CD4-positive, CD25-positive, alpha-beta regulatory T cell (primary cell): ENCODE measurements around the gene PLB1. TPM values are rescaled to one million over a fixed set of nuclear protein-coding genes. Genes with fewer than 3 reads are reported as not detected.
"Not testable (repeated sequence)": the region's sequence is repeated elsewhere in the genome, so short reads cannot be mapped to it uniquely, and the experiment has no call there.

ENCODE experiments used
- ATAC-seq, 2 donors: fragments of 150-1000 bp; cut with Tn5 transposase; one replicate each; pipeline ENCODE4 v1.10.0; 2021; ENCODE audit warnings: low read depth in 2 of 2, moderate number of reproducible peaks in 2 of 2, moderate library complexity in 1 of 2
- DNase-seq, 3 donors: peaks; one replicate each; pipeline versions ENCODE4 v3.0.0 to v3.0.0-alpha.2; 2012 to 2022; ENCODE audit warnings: mixed read lengths in 1 of 3
- H3K27ac ChIP-seq: one replicate; pipeline ENCODE4 v1.7.0; 2013; ENCODE audit warnings: mild to moderate bottlenecking, low read length; ENCODE audit not compliant: insufficient read depth, poor library complexity, severe bottlenecking
- H3K27me3 ChIP-seq: one replicate; pipeline ENCODE4 v1.7.0; 2013; ENCODE audit warnings: low read length; ENCODE audit not compliant: control insufficient read depth, insufficient read depth
- H3K36me3 ChIP-seq: one replicate; pipeline ENCODE4 v1.7.0; 2013; ENCODE audit warnings: mild to moderate bottlenecking, low read length, moderate library complexity; ENCODE audit not compliant: control insufficient read depth, insufficient read depth
- H3K4me1 ChIP-seq: 2 replicates; pipeline ENCODE4 v1.7.0; 2013; ENCODE audit warnings: mild to moderate bottlenecking, low read length; ENCODE audit not compliant: insufficient read depth, control insufficient read depth, poor library complexity, severe bottlenecking
- H3K4me3 ChIP-seq: one replicate; pipeline ENCODE4 v1.7.0; 2013; ENCODE audit warnings: low read depth, mild to moderate bottlenecking, low read length, moderate library complexity
- H3K9me3 ChIP-seq, 2 experiments: 1 replicate in 1 of 2; 2 replicates in 1 of 2; pipeline ENCODE4 v1.7.0; 2013; ENCODE audit warnings: low read length in 2 of 2, mild to moderate bottlenecking in 1 of 2, moderate library complexity in 1 of 2; ENCODE audit not compliant: control insufficient read depth in 2 of 2
- H3K27ac Mint-ChIP-seq, 3 donors: one replicate each; pipeline ENCODE4 v1.8.0; 2020 to 2022; ENCODE audit warnings: mild to moderate bottlenecking in 3 of 3, mixed read lengths in 3 of 3, moderate library complexity in 2 of 3
- H3K27me3 Mint-ChIP-seq: one replicate; pipeline ENCODE4 v1.8.0; 2022; ENCODE audit warnings: mild to moderate bottlenecking, mixed read lengths
- H3K36me3 Mint-ChIP-seq: one replicate; pipeline ENCODE4 v1.8.0; 2020; ENCODE audit warnings: mixed read lengths
- H3K4me1 Mint-ChIP-seq, 4 donors: one replicate each; pipeline ENCODE4 v1.8.0; 2020 to 2022; ENCODE audit warnings: mixed read lengths in 4 of 4, mild to moderate bottlenecking in 1 of 4
- H3K4me3 Mint-ChIP-seq, 4 donors: one replicate each; pipeline ENCODE4 v1.8.0; 2020 to 2022; ENCODE audit warnings: mild to moderate bottlenecking in 4 of 4, mixed read lengths in 4 of 4, moderate library complexity in 3 of 4
- H3K9me3 Mint-ChIP-seq, 7 donors: one replicate each; pipeline ENCODE4 v1.8.0; 2020 to 2022; ENCODE audit warnings: mixed read lengths in 7 of 7, mild to moderate bottlenecking in 3 of 7, moderate library complexity in 2 of 7
- polyA plus RNA-seq, 4 donors: library from polyadenylated mRNA; unstranded; fragments of 300-500 nt; fragmentation: Illumina TruSeq; gene quantifications; one replicate each; pipeline ENCODE4 v1.2.3, GENCODE V29; 2021
- total RNA-seq: library from RNA; stranded (reverse); gene quantifications from one replicate; pipeline ENCODE4 v1.2.3, GENCODE V29; 2022

The PLB1 gene
- total and polyA plus RNA-seq, 5 donors from 2014 or later = 0.08 to 2.5 (median 0.97) TPM

DNA sequence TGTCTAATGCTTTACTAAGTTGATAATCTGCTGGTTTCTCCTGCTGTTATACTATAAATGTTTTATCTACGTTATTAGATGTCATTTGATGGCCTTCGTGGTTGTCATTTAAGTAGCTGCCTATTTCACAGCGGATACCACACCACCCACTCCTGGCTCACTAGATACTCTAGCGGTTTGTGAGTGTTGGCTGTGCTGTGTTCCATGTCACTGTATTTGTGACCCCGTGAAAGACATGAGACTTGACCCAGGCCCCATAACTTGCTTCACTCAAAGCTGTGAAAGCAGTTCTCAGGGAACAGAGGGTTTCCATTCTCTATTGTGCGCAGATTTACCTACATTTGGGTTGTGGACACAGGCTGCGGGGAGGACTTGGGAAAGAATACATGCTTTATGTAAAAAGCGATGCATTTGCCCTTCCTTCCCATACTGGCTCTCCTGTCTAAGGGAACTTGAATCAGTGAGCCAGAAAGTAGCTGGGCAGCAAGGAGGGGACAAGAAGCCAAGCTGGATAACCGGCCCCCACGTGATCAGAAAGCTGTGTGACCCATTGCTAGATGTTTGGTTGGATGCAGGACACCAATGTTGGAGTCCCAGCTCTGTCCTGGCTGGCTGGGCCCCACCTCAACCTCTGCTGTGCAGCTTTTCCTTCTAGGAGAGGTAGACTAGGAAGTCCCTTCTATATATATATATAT lies 52.2 kb downstream of the PLB1 start:
- Histone ChIP-seq H3K36me3 (no peaks in the 10 kb centered on the region), H3K4me3 (no peak overlapping the region), H3K9me3 (no peaks in the 10 kb centered on the region), H3K27ac (no peak overlapping the region), H3K27me3 (no peaks in the 10 kb centered on the region), H3K4me1 (peaks cover 23% of the 10 kb centered on the region)
- Mint-ChIP-seq H3K36me3 (no peaks in the 10 kb centered on the region), H3K27ac (no peak overlapping the region), H3K9me3 (peaks cover 0 to 2% (median 0%) of the 10 kb centered on the region in 7 donors), H3K4me3 (no peak overlapping the region), H3K4me1 (peaks cover 4 to 32% (median 14%) of the 10 kb centered on the region in 4 donors), H3K27me3 (no peaks in the 10 kb centered on the region)
- DNase-seq = no peak
- no peak for ATAC-seq

DNA sequence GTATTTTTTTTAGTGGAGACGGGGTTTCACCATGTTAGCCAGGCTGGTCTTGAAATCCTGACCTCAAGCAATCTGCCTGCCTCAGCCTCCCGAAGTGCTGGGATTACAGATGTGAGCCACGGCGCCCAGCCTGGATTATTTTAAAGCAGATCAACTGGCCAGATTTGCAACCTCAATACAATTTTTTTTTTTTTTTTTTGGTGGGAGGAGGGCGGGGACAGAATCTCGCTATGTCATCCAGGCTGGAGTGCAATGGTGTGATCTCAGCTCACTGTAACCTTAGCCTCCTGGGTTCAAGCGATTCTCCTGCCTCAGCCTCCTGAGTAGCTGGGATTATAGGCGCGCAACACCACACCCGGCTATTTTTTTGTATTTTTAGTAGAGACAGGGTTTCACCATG lies 54.5 kb downstream of the PLB1 start:
- H3K4me1 ChIP-seq = peaks cover 11% of the 10 kb centered on the region
- H3K36me3 ChIP-seq, H3K27ac Mint-ChIP-seq, ATAC-seq, DNase-seq, H3K36me3 Mint-ChIP-seq, H3K27ac ChIP-seq, H3K27me3 ChIP-seq, H3K9me3 ChIP-seq, H3K4me3 ChIP-seq, H3K27me3 Mint-ChIP-seq, H3K9me3 Mint-ChIP-seq, H3K4me3 Mint-ChIP-seq: not testable (repeated sequence)
- peaks cover 0 to 20% (median 5%) of the 10 kb centered on the region in 4 donors for H3K4me1 Mint-ChIP-seq

- H3K27ac Mint-ChIP-seq = no peak overlapping the region
- peaks cover 0 to 2% (median 0%) of the 10 kb centered on the region in 7 donors for H3K9me3 Mint-ChIP-seq
- Histone ChIP-seq H3K27me3 (no peaks in the 10 kb centered on the region), H3K36me3 (no peaks in the 10 kb centered on the region), H3K9me3 (no peaks in the 10 kb centered on the region), H3K4me1 (no peaks in the 10 kb centered on the region), H3K4me3 (no peak overlapping the region), H3K27ac (no peak overlapping the region)
- H3K4me3 Mint-ChIP-seq = no peak overlapping the region
- H3K4me1 Mint-ChIP-seq = peaks cover 0 to 8% (median 5%) of the 10 kb centered on the region in 4 donors
- DNase-seq (no peak), ATAC-seq (no peak)
- no peaks in the 10 kb centered on the region for H3K36me3 Mint-ChIP-seq
- no peaks in the 10 kb centered on the region for H3K27me3 Mint-ChIP-seq
Measured at GRCh38 chr2:28552045-28552823, 56.4 kb downstream of the PLB1 start.

DNA sequence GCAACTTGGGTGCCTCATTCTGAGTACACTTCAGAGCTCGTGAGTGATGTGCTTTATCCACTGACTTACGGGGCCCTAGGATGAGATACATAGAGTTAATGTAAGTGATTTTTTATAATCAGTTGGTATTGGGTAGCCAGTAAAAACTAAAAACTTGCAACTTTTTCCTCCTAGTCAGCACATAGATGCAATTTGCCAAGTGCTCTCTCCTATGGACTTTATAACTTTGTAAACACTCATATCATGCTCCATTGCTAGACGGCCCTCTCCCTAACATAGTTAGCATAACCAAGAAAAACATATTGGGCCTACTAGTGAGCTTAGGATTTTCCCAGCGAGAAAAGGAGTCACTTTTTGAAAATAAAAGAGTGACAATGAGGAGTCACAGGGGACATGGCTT lies 60.4 kb downstream of the PLB1 start:
- Histone ChIP-seq H3K27ac (no peak overlapping the region), H3K4me1 (no peaks in the 10 kb centered on the region), H3K9me3 (no peaks in the 10 kb centered on the region), H3K27me3 (no peaks in the 10 kb centered on the region), H3K36me3 (no peaks in the 10 kb centered on the region), H3K4me3 (no peak overlapping the region)
- H3K27me3 Mint-ChIP-seq = no peaks in the 10 kb centered on the region
- H3K36me3 Mint-ChIP-seq = no peaks in the 10 kb centered on the region
- DNase-seq (no peak), ATAC-seq (no peak)
- no peak overlapping the region for H3K4me3 Mint-ChIP-seq
- no peaks in the 10 kb centered on the region for H3K4me1 Mint-ChIP-seq
- no peak overlapping the region for H3K27ac Mint-ChIP-seq
- peaks cover 0 to 1% (median 0%) of the 10 kb centered on the region in 7 donors for H3K9me3 Mint-ChIP-seq

GRCh38 chr2:28557389-28558131 lies 61.7 kb downstream of the PLB1 start:
- no peaks in the 10 kb centered on the region for H3K4me1 ChIP-seq

GRCh38 chr2:28558158-28558820 lies 62.4 kb downstream of the PLB1 start:
- no peak overlapping the region for H3K4me3 Mint-ChIP-seq
- H3K27me3 ChIP-seq = no peaks in the 10 kb centered on the region
- no peak for ATAC-seq
- H3K27ac ChIP-seq = no peak overlapping the region
- H3K36me3 ChIP-seq = no peaks in the 10 kb centered on the region
- H3K27ac Mint-ChIP-seq = no peak overlapping the region
- no peak for DNase-seq
- no peaks in the 10 kb centered on the region for H3K9me3 ChIP-seq
- no peak overlapping the region for H3K4me3 ChIP-seq
- H3K4me1 Mint-ChIP-seq = no peaks in the 10 kb centered on the region
- H3K27me3 Mint-ChIP-seq = no peaks in the 10 kb centered on the region
- no peaks in the 10 kb centered on the region for H3K36me3 Mint-ChIP-seq
- no peaks in the 10 kb centered on the region for H3K4me1 ChIP-seq
- peaks cover 0 to 1% (median 0%) of the 10 kb centered on the region in 7 donors for H3K9me3 Mint-ChIP-seq

More at GRCh38 chr2:28557389-28558131, 61.7 kb downstream of the PLB1 start:
- Mint-ChIP-seq H3K27me3 (no peaks in the 10 kb centered on the region), H3K36me3 (no peaks in the 10 kb centered on the region), H3K4me1 (no peaks in the 10 kb centered on the region), H3K4me3 (no peak overlapping the region), H3K9me3 (peaks cover 0 to 1% (median 0%) of the 10 kb centered on the region in 7 donors), H3K27ac (no peak overlapping the region)
- no peaks in the 10 kb centered on the region for H3K36me3 ChIP-seq
- ATAC-seq (no peak), DNase-seq (no peak)
- no peak overlapping the region for H3K27ac ChIP-seq
- no peaks in the 10 kb centered on the region for H3K27me3 ChIP-seq
- no peak overlapping the region for H3K4me3 ChIP-seq
- no peaks in the 10 kb centered on the region for H3K9me3 ChIP-seq

- no peak overlapping the region for H3K27ac Mint-ChIP-seq
- no peaks in the 10 kb centered on the region for H3K9me3 ChIP-seq
- no peaks in the 10 kb centered on the region for H3K36me3 Mint-ChIP-seq
- ATAC-seq = no peak
- H3K4me3 ChIP-seq = no peak overlapping the region
- no peaks in the 10 kb centered on the region for H3K4me1 Mint-ChIP-seq
- no peak for DNase-seq
- no peaks in the 10 kb centered on the region for H3K27me3 ChIP-seq
- no peak overlapping the region for H3K27ac ChIP-seq
- no peaks in the 10 kb centered on the region for H3K36me3 ChIP-seq
- peaks cover 0 to 1% (median 0%) of the 10 kb centered on the region in 7 donors for H3K9me3 Mint-ChIP-seq
- H3K27me3 Mint-ChIP-seq = no peaks in the 10 kb centered on the region
- no peaks in the 10 kb centered on the region for H3K4me1 ChIP-seq
- H3K4me3 Mint-ChIP-seq = no peak overlapping the region
Measured at GRCh38 chr2:28558918-28559317, 63.1 kb downstream of the PLB1 start.
